BE2C (cell line): ENCODE results near the gene FRMD1.

ENCODE experiments used
- DNase-seq: peaks from one replicate; pipeline ENCODE4 v3.0.0-alpha.2; 2020
- H3K27me3 ChIP-seq: fragments of 250-450 bp; sonication (Bioruptor Pico); 2 replicates; pipeline ENCODE4 v1.5.1; 2020; ENCODE audit warnings: mild to moderate bottlenecking
- H3K36me3 ChIP-seq: fragments of 250-450 bp; sonication (Bioruptor Pico); 2 replicates; pipeline ENCODE4 v1.5.1; 2020; ENCODE audit warnings: mild to moderate bottlenecking
- H3K4me1 ChIP-seq: fragments of 250-450 bp; sonication (Bioruptor Pico); 2 replicates; pipeline ENCODE4 v1.5.1; 2020
- H3K4me3 ChIP-seq: 2 replicates; pipeline ENCODE4 v1.5.1; 2011; ENCODE audit warnings: low read depth, low read length
- H3K9me3 ChIP-seq: fragments of 250-450 bp; sonication (Bioruptor Pico); 2 replicates; pipeline ENCODE4 v1.5.1; 2020
- TF ChIP-seq, protein P1 (sequence below): IDR thresholded peaks from 2 replicates; pipeline ENCODE4 v1.5.1; 2012; ENCODE audit warnings: mild to moderate bottlenecking, low read depth, low read length

FRMD1 gene

DNA sequence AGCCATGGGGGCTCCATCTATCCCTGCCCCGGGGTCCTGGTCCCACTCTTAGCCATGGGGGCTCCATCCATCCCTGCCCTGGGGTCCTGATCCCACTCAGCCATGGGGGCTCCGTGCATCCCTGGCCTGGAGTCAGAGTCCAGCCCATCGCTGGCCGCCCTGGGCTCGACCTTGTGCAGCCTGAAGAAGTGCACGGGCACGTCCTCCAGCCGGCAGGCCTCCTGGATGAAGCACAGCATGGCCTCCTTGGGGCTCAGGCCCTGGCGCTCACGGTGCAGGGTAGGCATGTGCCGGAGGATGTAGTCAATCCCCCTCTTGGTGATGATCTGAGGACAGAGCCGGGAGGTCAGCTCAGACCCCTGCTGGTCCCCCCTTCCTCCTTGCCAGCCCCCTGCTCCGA is 15.6 kb downstream of the FRMD1 start:
- Histone ChIP-seq H3K27me3 (0 out of 2 replicates have a peak, but pooled peaks cover 4% of the 10 kb centered on the region), H3K4me3 (no peak overlapping the region), H3K9me3 (no peaks in the 10 kb centered on the region), H3K36me3 (no peaks in the 10 kb centered on the region), H3K4me1 (no peaks in the 10 kb centered on the region)
- DNase-seq, result no peak
- TF ChIP-seq, protein P1, sequence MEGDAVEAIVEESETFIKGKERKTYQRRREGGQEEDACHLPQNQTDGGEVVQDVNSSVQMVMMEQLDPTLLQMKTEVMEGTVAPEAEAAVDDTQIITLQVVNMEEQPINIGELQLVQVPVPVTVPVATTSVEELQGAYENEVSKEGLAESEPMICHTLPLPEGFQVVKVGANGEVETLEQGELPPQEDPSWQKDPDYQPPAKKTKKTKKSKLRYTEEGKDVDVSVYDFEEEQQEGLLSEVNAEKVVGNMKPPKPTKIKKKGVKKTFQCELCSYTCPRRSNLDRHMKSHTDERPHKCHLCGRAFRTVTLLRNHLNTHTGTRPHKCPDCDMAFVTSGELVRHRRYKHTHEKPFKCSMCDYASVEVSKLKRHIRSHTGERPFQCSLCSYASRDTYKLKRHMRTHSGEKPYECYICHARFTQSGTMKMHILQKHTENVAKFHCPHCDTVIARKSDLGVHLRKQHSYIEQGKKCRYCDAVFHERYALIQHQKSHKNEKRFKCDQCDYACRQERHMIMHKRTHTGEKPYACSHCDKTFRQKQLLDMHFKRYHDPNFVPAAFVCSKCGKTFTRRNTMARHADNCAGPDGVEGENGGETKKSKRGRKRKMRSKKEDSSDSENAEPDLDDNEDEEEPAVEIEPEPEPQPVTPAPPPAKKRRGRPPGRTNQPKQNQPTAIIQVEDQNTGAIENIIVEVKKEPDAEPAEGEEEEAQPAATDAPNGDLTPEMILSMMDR, result no peak

DNA sequence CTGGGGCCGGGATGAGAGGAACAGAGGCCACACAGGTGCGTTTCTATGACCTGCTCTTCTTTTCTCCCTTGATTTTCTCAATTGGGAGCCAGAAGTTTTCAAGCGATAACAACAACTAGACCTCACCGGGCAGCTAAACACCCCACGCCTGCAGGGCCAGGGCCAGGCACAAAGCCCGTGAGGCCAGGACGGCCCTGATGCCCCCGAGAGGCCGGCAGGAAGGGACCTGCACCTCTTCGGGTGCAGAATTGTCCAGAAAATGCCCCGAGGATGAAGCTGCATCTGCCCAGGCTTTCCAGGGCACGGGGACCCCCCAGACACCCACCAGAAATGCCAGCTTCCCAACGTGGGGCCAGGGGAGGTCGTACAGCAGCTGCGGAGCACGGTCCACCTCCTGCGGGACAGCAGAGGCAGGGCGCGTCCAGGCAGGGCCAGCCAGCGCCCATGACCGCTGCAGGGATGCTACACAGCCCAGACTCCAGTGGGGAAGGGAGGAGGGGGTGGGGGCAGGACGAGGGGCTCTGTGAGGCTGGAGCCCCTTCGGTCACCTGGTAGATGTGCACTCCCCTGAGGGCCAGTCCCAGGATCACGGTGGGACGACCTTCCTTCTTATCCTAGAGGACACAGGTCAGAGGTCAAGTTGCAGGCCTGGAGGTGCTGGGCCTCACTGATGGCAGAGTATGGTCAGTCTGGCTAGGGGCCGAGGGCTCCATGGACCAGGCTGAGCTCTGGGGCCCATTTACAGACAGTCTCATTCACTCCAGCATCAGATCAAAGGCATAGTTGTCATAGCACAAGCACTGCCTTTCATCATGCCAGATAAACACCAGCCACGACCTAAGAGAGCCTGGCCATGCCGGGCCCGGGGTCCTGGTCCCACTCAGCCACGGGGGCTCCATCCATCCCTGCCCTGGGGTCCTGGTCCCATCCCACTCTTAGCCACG is 16.4 kb downstream of the FRMD1 start:
- DNase-seq, result no peak
- TF ChIP-seq, protein P1, result no peak
- H3K36me3 ChIP-seq, result no peaks in the 10 kb centered on the region
- H3K9me3 ChIP-seq, result no peaks in the 10 kb centered on the region
- H3K4me1 ChIP-seq, result no peaks in the 10 kb centered on the region
- H3K27me3 ChIP-seq, result 0 out of 2 replicates have a peak, but pooled peaks cover 4% of the 10 kb centered on the region
- H3K4me3 ChIP-seq, result no peak overlapping the region

DNA sequence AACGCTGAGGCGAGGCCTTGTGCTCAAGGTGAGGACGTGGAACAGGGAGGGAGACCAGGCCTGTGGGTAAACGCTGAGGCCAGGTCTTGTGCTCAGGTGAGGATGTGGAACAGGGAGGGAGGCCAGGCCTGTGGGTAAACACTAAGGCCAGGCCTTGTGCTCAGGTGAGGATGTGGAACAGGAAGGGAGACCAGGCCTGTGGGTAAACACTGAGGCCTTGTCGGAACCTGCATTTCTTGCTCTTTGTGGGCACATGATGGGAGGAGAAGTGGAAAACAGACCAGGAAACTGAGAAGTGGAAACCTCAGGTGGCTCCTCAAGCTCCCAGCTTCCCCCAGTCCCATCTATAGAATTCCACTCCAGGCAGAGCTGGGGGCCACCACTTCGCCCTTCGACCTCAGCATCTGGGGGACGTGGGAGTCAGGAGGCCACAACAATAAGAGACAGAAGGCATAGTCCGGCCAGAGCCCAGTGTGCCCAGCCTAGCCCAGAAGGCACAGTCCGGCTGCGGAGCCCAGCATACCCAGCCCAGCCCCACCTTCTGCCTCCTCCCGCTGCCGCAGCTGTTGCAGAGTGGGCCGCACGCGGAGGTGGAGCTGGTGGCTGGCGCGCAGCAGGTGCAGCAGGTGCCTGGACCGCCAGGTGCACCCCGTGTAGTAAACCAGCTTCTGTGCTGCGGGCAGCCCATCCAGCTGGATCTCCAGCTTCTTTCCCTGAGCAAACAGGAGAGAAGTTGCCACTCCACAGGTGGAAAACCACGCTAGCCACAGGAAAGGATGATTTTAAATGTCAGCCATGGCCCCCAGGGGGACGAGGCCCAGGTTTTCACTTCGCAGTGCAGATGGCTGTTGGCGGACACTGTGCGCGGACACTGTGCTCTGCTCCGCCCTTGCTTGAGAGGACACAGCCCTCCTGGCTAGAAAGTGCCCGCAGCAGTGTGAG is 17.5 kb downstream of the FRMD1 start:
- Histone ChIP-seq H3K36me3 (no peaks in the 10 kb centered on the region), H3K9me3 (no peaks in the 10 kb centered on the region), H3K4me1 (no peaks in the 10 kb centered on the region), H3K27me3 (0 out of 2 replicates have a peak, but pooled peaks cover 3% of the 10 kb centered on the region), H3K4me3 (no peak overlapping the region)
- no peak for DNase-seq
- TF ChIP-seq, protein P1, result no peak

DNA sequence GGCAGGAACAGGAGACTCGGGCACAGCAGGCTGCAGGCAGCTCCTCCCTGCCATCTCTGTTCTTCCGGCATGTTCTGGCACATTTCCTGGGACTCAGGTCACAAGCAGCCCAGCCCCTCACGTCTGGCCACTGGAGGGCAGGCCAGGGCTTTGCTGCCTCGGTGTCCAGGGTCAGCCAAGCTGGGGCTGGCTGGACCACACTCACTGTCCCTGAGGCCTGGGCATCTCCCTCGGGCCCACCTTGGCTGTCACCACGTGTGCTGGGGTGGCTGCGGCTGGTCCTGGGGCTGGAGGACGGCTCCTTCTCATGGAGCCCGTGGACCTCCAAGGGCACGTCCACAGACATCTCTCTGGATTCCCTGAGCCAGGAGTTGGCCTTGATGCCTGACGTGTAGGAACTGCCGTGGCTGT is 18.5 kb downstream of the FRMD1 start:
- Histone ChIP-seq H3K27me3 (no peaks in the 10 kb centered on the region), H3K4me1 (no peaks in the 10 kb centered on the region), H3K4me3 (no peak overlapping the region), H3K9me3 (no peaks in the 10 kb centered on the region), H3K36me3 (no peaks in the 10 kb centered on the region)
- peak; percentile 43 for DNase-seq
- TF ChIP-seq, protein P1, result peak; percentile 35

DNA sequence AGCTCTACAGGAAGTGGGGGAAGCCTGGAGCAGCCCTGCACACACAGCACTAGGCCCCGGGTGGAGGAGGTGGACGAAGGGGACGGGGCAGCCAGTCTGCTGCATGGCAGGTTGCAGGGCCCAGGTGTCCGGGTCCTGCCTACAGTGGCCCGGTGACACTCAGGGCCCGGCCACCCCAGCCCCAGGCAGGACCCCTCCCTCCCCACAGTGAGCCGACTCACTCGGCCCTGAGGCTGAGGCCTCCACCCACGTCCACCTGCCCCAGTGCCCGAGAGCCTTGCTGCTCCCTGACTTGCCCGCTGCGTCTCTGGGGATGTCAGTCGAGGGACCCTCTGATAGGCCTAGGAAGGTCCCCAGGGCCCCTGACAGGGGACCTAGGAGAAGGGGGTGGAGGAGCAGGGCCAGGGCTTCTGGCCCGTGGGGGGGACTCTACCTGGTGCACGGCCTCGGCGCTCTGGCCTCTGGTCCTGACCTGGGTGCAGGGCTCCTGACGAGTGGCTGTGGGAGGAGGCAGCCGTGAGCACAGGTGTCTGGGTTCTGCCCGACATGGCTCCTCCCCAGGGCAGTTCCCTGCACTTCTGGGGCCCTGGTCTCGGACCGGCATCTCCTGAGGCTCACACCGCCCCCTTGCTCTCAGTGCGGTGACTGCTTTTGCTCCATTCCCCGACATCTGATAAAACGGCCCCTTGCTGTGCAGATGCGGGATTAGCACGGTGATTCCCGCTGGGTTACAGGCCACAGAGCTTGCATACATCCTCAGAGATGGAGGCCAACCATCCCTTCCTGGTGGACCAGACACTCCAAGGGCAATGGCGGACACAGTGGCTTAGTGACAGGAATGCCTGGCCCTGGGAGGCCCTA is 20.1 kb downstream of the FRMD1 start:
- Histone ChIP-seq H3K36me3 (no peaks in the 10 kb centered on the region), H3K27me3 (no peaks in the 10 kb centered on the region), H3K4me1 (no peaks in the 10 kb centered on the region), H3K4me3 (no peak overlapping the region), H3K9me3 (no peaks in the 10 kb centered on the region)
- TF ChIP-seq, protein P1, result no peak
- no peak for DNase-seq
